GM21360 (cell line): ENCODE results near the gene ZNF326.
"Not testable (repeated sequence)": the region's sequence is repeated elsewhere in the genome, so short reads cannot be mapped to it uniquely, and the experiment has no call there.

Source experiments
- ATAC-seq: cut with Tn5 transposase; IDR thresholded peaks from one replicate; pipeline ENCODE4 v1.9.1; 2021; ENCODE audit warnings: mild to moderate bottlenecking, moderate library complexity; ENCODE audit not compliant: unreplicated experiment

Gene ZNF326

DNA sequence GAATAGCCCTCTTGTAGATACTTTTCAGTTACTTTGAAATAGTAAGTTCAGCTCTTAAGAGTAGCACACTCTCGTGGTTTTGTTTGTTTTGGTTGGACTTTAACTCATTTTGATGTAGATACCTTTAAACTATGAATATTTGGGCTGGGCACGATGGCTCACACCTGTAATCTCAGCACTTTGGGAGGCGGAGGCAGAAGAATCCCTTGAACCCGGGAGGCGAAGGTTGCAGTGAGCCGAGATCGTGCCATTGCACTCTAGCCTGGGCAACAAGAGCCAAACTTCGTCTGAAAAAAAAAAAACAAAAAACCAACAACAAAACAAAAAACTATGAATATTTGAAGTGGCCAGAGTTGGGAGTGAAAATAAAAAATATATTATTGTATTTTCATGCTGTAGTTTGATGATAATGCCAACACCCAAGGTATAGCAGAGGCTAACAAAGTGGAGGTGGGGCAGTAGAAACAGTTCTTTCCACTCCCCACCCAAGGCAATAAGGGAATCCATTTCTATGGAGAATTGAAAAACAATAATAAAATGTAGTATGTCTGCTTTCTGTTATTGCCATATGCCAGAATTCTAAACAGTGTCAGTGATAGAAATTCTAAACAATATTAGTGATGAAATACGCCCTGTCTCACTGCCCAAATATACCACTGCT, 1.7 kb downstream of the ZNF326 start:
- ATAC-seq, result no peak

DNA sequence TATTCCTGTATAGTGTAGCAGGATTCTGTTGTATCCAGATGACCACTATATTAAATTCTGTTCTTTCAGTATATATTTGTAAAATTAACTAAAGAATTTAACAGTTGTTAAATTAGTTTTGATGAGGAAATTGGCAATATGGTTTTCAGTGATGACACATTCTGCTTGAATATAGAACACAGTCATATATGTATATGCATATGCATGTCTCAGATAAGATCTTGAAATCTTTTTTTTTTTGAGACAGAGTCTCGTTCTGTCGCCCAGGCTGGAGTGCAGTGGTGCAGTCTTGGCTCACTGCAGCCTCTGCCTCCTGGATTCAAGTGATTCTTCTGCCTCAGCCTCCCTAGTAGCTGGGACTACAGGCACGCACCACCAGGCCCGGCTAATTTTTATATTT, 2.2 kb downstream of the ZNF326 start:
- not testable (repeated sequence) for ATAC-seq

DNA sequence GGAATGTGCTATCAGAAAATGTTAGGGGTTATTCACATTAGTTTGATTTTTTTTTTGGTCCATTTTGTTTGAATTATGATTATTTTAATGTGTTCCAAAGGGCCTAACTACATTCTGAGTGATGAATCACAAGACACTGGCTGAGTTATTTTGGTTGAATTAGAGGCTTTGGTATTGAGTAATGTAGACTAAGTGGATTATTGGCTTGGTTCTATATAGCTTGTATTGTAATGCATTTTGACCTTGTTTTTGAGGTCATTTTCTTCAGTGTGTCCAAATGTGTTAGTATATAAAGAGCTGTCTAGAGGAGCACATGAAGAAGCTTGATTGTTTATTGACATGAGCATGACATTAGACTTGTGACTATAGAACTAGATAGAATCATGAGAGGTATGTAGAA, 3.4 kb downstream of the ZNF326 start:
- ATAC-seq, result no peak

DNA sequence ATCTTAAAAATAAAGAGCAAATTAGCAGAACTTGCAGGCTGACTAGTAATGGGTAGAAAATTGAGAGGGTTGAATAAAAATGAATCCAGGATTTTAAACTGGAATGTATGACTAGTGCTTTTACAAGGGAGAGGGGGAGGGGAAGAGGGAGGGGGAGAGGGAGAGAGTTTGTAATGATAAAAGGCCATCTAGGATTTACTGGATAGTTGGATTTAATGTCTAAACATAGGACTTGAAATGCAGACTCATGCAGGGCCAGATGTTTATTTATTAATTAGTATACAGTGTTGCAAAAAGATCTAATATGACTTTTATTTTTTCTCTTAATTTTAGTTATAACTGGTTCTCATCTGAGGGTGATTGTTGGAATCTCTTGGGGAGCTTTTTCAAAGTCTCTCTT, 4.3 kb downstream of the ZNF326 start:
- ATAC-seq, result no peak

DNA sequence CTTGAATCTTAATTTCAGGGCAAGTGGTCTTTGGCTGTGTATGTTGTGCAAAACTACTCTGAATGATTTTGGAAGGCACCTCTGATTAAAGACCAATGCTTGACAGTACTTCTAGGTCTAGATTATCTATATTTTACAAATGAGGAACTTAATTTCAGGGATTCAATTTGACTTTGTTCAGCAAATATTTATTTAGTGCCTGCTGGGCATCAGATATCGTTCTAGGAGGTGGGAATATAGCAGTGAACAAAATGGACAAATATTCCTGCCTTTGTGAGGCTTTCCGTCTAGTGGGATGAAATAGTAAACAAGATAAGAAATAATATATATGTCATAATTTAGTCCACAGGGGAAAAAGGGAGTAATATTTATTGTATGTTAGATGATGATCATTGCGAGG, 4.7 kb downstream of the ZNF326 start:
- no peak for ATAC-seq

DNA sequence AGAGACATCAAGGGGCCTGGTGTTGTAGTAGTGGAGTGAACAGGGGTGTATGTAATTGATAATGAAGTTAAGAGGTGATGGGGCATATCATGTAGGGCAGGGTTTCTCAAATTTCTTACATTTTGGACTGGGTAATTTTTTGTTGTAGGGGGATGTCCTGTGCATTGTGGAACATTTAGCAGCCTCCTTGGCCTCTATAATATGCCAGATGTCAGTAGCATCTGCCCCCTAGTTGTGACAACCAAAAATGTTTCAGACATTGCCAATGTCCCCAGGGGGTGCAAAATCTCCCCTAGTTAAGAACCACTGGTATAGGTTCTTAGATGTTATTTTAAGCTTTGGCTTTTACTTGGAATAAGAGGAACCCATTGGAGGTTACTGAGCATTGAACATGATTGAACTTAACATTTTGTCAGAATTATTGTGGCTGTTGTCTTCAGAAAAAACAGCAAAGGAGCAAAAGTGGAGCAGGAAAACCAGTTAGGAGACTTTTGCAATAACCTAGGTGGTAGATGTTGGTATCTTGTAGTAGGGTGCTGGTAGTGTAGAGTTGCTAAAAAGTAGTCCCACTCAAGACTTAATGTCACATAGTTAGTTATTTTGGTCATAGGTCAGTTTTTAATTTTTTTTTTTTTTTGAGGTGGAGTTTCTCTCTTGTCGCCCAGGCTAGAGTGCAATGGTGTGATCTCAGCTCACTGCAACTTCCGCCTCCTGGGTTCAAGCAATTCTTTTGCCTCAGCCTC, 6.2 kb downstream of the ZNF326 start:
- no peak for ATAC-seq

DNA sequence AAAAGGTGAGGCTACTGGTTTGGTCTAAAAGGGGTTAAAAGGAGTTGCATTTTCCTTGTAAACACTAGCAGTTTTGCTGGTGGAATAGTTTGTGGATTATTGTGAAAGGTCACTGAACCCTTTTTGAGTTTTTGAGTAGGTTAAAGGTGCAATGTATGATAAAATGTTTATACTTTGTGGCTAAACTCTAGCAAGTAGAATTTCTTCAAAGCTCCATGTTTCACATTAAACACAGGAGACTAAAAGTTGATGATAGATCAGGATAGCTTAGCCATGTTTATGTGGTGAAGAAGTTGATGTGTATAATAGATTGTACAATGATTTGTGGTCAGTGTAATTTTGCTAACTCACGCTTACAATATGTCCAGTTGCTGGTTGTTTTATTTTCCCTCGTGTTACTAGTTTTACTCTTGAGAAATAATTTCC, 13.1 kb downstream of the ZNF326 start:
- no peak for ATAC-seq

DNA sequence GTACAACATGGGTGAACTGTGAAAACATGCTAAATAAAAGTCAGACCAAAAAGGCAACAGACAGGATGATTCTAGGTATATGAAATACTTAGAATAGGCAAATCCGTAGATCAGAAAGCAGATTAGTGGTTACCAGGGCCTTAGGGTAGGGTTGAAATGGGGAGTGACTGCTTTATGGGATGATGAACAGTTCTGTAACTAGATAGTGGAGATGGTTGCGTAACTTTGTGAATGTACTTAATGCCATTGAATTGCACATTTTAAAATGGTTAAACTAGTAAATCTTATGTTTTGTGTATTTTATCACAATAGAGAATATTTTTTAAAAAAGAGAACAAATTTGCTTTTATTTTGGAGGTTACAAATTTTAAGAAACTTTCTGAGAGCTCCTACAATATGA, 17.4 kb downstream of the ZNF326 start:
- ATAC-seq, result no peak

DNA sequence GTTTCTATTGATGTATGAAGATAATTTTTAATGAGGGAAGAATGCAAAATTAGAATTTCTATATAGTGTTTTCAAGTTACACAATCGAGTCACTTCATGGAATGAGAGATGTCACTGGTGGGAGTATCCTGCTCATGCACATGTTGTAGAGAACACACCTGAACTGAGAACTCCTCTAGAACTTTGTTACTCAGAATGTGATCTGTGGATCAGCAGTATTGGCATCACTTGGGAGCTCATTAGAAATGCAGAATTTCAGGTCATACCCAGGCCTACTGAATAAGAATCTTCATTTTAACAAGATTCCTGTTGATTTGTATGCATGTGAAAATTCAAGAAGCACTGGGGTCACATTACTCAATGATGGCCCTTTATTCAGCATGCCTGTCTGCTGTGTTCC, 28.8 kb downstream of the ZNF326 start:
- no peak for ATAC-seq

DNA sequence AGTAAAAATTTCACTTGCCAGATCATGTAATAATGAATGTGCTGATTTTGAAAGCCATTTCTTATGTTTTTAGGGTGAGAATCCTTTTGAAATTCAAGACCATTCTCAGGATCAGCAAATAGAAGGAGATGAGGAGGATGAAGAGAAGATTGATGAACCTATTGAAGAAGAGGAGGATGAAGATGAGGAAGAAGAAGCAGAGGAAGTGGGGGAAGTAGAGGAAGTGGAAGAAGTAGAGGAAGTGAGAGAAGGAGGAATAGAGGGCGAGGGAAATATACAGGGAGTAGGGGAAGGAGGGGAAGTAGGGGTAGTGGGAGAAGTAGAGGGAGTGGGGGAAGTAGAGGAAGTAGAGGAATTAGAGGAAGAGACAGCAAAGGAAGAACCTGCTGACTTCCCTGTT, 32.4 kb downstream of the ZNF326 start:
- no peak for ATAC-seq

DNA sequence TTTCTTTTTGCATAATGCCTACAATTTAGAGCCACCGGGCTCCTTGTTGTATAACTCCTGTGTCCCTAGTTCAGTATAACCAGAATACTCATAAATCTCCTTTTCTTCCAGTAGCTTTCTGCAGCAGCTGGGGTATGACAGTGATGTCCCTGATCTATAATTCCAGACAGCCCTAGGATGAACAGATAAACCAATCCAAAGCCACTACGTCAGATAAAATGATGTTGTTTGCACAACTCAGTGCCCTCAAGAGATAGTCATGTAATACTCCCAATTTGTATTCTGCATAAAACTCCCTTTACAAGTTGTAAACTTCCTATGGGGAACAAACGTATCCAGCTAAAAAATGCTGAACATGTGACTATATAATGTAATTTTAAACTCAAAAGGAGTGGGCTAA, 44.7 kb downstream of the ZNF326 start:
- ATAC-seq, result no peak

DNA sequence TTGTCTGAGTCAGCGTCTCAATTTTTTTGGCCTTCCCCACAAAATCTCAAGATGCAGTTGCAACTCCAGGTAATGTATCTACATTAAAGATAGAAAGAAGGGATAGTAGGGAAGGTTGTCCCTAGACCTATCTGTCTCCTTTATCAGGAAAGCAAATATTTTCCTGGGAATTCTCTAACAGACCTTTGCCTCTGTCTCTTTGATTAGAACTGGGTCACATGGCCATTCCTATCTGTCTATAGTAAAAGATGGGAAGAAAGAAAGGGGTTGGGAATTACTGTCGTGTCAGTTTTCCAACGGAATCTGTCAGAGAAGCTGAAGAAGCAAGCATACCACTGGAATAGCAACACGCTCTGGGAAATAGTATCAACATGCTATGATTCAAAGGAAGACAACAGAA, 48.7 kb downstream of the ZNF326 start:
- ATAC-seq, result no peak

DNA sequence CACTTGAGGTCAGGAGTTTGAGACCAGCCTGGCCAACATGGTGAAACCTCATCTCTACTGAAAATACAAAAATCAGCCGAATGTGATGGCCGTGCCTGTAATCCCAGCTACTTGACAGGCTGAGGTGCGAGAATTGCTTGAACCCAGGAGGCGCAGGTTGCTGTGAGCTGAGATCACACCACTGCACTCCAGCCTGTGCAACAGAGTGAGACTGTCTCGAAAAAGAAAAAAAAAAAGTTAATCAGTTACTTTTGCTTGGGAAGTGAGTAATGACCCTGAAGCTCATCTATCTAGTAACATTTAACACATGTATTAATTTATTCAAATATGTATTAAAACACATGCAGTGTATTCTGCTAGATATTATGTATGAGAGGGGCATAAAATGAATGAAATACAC, 49.4 kb downstream of the ZNF326 start:
- ATAC-seq, result no peak

DNA sequence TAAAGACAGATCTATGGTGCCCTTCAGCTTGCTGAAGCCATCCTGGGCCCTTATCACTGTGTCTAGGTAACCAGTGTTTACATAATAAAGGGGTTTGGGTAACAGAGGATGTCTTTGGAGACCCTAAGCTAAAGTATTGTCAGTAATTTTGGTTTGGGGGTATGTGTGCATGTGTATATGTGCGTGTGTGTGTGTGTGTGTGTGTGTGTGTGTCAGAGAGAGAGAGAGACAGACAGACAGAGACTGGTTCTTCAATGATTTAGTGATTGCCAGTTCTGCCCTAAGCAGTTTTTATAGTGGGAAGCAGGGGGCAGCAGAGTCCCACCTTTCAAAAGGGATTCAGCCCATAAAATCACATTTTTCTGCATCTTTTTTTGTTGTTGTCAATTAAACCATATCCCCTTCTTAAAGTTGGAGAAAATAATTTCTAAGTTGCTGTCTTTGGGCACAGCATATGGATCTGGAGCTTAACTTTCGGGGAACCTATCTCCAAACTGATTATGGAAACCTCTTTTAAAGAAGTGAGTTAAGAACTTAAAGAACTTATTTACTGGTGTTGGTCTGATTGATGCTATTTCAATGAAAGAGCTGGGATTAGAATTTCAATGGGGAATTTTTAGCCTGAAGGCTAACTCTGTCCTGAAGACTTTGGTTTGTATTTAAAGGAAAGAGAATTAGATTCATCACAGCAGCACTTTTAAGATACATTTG, 51.1 kb downstream of the ZNF326 start:
- ATAC-seq, result no peak

DNA sequence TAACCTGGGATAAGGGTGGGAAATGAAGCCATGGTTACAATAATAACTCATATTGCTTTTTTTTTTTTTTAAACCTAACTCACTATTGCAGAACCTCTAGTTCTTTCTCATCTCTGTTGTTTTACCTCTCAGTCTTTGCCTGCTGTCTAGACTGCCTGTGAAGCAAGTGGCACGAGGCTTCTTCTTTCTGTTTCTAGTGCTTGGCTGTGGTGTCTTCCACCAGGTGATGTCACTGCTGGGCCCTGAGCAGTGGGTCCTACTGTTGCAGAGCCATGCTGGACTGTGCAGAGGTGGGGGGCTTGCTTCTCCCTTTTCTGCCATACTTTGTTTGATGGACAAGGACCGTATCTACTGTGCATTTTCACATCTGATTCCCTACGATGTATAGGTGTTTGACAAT, 51.7 kb downstream of the ZNF326 start:
- no peak for ATAC-seq

DNA sequence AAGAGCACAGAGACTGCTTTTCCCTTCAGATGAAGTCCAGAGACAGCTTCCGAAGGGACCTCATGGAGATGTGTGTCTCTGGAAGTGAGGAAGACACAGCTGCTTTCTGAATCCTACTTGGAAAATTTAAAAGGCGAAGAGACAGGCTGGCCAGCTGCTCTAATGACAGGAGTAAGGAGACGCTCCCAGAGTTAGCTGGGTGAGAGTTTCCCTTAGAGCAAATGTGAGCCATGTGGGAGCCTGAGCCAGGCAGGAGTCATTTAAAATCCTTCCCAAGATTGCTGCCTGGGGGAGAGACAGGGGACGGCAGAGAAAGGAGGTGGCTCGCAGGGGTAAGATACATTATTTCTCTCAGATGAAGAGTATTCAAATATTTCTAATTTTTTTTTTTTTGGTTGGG, 53.1 kb downstream of the ZNF326 start:
- ATAC-seq, result no peak

DNA sequence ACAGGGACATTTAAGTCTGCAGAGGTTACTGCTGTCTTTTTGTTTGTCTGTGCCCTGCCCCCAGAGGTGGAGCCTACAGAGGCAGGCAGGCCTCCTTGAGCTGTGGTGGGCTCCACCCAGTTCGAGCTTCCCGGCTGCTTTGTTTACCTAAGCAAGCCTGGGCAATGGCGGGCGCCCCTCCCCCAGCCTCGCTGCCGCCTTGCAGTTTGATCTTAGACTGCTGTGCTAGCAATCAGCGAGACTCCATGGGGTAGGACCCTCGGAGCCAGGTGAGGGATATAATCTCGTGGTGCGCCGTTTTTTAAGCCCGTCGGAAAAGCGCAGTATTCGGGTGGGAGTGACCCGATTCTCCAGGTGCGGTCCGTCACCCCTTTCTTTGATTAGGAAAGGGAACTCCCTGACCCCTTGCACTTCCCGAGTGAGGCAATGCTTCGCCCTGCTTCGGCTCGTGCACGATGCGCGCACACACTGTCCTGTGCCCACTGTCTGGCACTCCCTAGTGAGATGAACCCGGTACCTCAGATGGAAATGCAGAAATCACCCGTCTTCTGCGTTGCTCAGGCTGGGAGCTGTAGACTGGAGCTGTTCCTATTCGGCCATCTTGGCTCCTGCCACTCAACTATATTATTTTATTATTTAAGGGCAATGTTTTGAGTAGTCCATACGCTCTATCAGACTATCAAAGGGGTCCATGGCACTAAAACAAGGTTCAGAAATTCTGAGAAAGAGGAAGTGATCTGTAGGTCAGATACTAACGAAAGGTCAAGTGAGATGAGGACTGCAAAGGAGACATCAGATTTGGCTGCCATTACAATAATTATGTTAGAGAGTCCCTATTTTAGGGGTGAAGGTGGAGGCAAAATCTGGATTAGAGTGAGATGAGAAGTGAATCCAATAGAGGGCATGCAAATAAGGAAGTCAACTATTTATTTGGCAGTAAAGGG, 68.1 kb downstream of the ZNF326 start:
- not testable (repeated sequence) for ATAC-seq

DNA sequence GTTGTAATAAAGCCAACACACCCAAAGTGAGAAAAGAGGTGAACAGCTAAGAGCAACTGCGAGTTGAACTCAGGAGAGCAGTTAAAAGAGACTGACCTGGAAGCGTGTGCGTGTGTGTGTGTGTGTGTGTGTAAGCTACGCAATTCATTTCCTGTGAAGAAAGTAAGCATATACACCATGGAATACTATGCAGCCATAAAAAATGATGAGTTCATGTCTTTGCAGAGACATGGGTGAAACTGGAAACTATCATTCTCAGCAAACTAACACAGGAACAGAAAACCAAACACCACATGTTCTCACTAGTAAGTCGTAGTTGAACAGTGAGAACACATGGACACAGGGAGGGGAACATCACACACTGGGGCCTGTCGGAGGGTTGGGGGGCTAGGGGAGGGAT, 69.2 kb downstream of the ZNF326 start:
- not testable (repeated sequence) for ATAC-seq

DNA sequence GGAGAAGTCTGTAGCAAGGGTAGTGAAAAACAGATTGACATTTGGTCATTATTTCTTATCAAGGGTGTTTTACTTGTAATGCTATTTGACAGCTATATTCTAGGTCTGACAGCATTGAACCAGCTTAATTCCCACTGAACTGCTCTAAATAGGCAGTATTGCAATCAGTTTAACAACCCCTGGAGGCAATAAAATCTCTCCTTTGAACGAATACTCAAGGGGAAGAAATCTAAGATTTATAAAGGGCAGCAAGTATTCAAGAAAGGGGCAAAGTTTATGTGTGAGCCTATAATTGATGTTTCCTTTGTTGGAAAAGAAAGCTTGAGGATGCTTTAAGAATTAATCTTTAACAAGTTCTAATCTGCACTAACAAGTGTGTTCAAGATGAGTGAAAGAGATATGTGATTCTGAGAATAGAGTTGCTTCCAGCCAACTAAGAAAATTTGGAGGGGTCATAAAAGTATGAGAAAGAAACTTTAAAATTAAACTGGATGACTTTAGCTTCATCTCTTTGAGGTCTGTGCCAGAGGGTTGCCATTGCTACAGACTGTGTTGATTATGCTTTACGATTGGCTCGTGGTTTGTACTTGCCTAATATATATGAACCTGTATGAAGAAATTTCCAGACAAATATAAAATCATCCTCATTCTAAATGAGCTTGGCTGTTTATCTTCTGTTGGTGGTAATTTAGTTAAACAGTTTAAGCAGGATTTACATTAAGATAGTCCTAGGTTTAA, 72.5 kb downstream of the ZNF326 start:
- no peak for ATAC-seq

DNA sequence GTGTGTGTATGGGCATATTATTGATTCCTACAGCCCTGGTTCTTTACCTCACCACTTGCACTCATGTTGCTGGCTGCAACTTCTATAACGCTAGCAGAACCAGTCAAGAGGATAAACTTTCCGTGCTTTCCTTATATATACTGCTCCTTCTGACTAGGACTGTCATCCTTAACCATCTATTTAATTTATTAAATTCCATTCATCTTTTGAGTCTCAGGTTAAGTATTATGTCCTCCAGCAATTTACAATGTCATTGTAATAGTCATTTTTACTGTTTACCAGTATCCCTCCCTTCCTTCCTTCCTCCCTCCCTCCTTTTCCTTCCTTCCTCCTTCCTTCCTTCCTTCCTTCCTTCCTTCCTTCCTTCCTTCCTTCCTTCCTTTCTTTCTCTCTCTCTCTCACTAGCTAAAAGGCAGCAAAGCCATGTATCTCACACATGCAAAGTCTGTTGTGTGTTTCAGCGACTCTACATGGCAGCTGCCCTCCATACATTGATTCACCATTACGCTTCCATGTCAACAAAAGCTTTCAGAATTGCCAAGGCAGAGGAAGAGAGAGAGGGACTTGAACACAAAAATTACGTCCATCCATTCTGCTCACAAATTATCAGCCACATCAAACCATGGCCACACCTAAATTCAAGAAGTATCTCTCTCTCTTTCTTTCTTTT, 73.8 kb downstream of the ZNF326 start:
- ATAC-seq, result no peak
